GM19452 (cell line): Measurements from ENCODE around the gene ITPK1.
A peak's percentile ranks its signal among the peaks of the same experiment; 100 is the strongest.
"Not testable (repeated sequence)": the region's sequence is repeated elsewhere in the genome, so short reads cannot be mapped to it uniquely, and the experiment has no call there.

Source experiments
- ATAC-seq: cut with Tn5 transposase; IDR thresholded peaks from one replicate; pipeline ENCODE4 v1.9.1; 2021; ENCODE audit not compliant: unreplicated experiment

ITPK1 gene

DNA sequence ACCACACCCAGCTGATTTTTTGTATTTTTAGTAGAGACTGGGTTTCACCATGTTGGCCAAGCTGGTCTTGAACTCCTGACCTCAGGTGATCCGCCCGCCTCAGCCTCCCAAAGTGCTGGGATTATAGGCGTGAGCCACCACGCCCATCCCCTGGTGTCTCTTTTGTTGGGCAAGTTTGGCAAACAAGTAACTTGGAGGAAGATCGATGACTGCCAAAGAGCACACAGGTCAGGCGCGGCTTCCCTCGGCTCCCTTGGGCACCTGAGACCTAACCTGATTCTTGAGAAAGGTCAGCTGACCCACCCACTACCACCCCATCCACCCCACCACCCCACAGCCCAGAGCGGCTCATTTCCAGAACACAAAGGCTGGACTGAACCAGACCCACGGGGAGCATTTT lies 9.9 kb downstream of the ITPK1 start:
- ATAC-seq = not testable (repeated sequence)

DNA sequence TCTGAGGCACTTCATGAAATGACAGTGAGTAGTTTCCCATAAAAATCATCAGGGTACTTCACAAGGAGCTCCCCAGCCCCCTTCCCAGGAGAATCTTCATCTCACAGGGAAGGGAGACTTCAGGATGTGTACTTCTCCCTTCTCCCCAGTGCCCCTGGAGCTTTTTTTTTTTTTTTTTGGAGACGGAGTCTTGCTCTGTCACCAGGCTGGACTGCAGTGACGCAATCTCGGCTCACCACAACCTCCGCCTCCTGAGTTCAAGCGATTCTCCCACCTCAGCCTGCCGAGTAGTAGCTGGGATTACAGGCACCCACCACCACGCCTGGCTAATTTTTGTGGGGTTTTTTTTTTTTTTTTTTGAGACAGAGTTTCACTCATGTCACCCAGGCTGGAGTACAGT lies 10.4 kb downstream of the ITPK1 start:
- no peak for ATAC-seq

DNA sequence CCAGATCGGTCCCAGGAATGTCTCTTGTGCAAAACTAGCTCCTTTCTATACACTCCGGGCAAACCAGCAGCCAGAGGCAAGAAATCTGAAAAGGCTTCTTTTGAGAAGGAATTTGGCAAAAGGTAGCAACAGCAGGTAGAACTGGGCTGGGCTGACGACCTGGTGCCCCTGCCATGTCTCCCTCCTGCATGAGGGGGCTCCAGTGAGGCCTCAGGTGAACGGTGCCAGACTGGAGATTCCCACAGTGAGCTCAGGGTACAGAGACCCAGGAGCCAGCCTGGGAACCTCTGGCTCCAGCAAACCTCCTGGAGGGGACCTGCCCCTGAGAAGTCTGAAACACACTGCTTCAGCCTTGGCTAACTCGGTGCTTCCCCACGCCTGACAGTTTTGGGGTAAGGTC lies 10.8 kb downstream of the ITPK1 start:
- no peak for ATAC-seq

DNA sequence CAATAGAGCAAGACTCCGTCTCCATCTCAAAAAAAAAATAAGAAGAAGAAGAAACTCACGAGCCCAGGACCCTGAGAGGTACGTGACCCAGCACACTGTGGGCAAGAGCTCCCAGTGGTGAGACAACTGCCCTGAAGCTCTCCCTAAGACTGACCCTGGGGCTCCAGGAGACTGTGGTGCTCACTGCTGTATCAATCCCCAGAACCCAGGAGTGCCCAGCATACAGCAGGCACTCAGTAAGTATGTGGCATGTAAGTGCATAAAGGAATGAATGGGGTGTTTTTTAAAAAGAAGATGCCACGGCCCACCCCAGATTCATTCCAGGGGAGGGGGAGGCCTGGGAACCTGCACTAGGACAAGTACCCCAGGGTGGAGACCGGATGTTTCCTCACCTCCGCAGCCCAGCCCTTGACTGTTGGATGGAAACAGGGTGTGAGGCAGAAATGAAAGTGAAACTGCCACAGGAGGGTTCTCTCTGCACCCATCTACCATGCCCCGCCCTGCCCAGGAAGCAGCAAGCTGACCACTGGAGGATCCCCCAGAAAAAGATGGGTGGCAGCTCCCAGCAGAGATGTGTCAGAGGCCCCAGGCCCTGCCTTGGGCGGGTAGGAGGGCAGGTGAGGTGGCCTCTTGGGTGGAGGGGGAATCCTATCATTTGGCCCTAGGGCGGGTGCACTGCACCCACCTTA lies 12.2 kb downstream of the ITPK1 start:
- ATAC-seq = peak; percentile 98

DNA sequence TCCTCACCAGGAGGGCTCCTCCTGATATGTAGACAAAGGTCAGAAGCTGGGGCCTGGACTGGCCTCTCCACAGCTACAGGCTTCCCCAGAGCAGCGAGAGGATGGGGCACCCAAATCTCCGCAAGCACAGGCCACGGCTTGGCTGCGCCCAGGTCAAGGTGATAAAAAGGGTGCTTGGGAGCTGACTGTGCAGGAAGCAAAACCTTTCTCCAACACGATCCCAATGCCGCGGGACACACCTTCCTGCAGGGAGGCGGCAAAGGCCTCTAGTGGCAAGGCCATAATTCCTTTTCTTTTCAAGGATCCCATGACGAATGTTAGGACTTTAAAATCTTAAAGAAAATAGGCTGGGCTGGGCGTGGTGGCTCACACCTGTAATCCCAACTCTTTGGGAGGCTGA lies 13.6 kb downstream of the ITPK1 start:
- ATAC-seq = no peak

DNA sequence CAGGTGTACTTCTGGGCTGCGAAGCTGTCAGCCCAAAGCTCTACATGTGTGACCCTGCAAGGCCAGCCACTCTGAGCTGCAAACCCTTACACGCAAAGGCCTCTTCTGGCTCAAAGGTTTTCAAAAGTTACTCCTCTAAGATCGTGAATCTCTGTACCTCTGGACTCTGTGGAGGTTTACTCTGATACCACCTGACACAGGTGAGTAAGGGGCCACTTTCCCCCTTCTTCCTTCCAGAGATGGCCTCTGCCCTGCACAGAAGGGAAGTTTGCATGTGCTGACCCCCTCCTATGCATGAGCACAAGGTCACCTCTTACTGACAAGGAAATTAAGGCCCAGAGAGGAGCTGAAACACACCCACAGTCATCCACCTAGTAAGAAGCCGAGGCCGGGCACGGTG lies 14.5 kb downstream of the ITPK1 start:
- no peak for ATAC-seq

DNA sequence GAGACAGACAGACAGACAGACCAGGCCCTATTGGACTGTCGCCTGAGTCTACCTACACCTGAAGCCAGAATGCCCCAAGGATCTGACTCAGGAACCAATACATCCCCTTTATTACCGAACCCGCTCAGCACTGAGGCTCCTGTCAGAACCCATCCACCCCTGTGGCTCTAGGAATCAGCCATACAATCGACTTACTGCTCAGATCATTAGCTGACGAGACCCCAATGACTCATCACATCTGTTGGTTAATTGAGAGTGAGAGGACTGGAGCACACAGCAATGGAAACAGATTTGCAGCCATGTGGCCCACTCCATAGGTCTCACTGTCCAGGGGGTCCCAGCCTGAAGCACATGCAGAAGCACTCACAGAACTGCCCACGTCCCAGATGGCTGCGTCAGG lies 15.2 kb downstream of the ITPK1 start:
- no peak for ATAC-seq

DNA sequence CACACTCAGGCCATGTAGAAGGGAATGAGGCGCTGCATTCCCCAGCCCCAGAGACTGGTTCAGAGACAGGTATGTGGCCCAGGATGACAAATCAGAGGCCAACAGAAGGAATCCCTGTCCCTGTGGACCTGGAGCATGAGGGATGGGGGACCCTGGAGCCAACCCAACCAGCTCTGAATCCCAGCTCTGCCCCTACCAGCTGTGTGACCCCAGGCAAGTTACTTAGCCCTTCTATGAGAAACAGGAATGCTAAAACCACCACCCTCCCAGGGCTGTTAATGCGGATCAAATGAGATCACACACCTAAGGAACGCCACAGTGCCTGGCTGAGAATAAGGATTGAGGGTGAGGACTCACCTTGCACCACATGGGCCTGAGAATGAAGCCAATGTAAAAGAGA lies 15.6 kb downstream of the ITPK1 start:
- ATAC-seq = no peak

DNA sequence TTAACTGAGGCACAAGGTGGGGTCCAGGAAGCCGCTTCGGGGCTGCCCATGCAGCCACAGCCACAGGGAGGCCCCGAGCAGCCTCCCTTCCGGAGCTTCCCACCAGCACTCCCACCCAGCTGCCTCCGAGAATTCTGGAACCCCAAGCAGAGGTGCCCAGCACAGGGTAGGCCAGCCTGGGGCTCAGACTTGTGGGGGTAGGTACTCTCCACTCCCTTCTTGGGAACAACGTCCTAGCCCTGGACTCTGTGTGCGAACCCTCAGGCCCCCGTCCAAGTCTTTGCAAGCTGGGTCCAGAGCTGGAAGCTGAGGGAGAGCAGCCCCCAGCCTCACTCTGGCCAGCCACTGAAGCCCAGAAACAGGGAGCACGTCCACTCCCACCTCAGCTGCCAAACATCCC lies 16.1 kb downstream of the ITPK1 start:
- ATAC-seq = no peak

DNA sequence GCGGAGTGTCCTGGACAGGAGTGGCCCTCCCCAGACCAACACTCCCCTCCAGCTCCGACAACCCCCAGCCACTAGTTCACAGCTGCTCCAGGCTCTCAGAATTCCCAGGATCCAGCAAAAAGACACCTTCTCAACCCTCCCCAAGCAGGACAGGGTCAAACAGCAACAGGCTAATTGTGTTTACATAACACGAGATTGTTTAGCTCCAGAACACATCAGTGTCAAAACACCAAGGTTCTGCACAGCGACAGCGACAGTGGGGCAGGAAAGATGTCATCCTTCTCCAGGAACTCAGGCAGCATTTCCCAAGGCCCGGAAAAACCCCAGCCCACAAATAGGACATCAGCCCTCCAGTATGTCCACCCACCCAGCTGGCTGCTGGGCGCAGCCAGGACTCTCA lies 16.5 kb downstream of the ITPK1 start:
- ATAC-seq = no peak

DNA sequence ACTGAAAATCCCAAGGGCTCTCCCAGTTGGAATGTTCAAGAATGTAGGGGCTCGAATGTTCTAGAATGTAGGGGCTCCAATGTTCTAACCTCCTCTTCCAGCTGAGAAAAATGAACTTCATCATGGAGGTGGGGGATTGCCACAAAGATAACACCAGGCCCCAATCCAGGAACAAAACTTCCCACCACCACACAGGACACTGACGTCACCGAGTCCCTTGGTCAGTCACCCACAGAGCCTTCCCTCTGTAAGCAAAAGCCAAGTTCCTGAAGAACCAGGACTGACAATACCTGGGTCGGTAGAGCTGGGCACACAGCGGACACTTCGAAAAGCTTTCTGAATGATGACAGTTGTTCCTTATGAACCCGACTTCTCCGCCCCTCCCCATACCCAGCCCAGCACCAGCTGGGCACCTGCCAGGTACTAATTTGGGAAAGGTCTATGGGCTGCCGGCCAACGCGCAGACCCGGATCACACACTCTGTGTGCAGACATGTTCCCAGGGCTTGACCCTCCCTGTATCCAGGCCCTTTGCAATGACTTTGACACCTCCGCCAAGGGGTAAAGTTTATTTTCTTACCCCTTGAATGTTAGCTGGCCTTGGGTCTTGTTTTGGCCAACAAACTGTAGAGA lies 18.9 kb downstream of the ITPK1 start:
- ATAC-seq = no peak

DNA sequence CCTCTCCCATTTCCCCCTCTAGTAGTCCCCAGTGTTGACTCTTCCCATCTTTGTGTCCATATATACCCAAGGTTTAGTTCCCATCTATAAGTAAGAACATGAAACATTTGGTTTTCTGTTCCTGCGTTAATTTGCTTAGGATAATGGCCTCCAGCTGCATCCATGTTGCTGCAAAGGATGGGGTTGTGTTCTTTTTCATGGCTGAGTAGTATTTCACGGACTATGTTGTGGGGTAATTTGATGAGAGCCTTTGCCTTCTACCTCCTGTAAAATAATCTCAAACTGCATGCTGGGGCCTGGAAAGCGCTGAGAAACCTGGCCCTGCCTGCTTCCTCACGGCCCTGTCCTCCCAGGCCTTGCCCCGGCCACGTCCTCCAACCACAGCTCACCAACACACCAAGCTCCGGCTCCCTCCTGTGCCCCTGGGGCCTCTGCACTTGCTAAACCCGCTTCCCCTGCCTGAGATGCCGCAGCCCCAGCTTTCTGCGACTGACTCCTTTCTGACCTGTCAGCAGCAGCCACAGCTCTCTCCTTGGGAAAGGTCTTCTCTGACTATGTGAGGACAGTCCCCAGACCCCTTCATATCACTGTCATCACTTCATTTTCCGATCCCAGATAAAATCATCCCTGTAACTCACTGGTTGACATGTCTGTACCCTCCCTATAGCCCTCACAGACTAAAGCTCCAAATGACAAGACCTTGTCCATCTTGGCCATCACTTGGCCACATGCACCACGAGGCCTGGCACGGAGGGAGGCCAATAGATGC lies 19.8 kb downstream of the ITPK1 start:
- no peak for ATAC-seq

DNA sequence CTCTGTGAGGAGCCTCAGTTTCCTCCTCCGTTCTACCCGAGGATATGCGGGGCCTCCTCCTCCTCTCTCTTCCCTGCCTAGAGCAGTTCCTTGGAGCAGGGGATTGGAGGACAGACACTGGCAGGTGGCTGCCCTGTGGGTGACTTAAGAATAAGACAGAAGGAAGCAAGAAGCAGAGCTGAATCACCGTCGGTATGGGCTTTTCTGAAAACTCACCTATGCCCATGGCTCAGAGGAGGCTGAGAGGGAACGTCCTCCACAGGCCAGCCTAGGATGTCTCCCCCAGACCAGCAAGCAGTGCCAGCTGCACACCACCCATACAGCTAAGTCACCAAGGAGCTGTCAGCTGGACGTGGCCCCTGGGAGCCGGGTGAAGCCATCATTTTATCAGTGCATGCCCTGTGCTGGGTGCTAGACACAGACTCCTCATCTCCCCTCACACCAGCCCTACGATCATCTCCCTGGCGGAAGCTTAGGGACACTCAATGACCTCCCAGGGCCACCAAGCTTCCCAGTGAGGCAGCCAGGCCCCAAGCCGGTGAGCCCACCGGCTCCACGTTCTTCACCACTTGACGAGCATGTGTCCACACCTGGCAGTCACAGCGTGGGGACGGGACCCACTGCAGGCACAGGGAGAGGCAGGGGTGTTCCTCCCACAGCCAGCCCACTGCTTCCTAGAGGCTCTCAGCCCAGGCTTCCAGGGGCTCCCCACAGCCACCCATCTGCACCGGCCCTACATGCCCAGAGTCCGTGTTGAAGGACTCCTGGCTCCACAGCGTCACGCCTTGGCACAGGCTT lies 21.4 kb downstream of the ITPK1 start:
- ATAC-seq = no peak

DNA sequence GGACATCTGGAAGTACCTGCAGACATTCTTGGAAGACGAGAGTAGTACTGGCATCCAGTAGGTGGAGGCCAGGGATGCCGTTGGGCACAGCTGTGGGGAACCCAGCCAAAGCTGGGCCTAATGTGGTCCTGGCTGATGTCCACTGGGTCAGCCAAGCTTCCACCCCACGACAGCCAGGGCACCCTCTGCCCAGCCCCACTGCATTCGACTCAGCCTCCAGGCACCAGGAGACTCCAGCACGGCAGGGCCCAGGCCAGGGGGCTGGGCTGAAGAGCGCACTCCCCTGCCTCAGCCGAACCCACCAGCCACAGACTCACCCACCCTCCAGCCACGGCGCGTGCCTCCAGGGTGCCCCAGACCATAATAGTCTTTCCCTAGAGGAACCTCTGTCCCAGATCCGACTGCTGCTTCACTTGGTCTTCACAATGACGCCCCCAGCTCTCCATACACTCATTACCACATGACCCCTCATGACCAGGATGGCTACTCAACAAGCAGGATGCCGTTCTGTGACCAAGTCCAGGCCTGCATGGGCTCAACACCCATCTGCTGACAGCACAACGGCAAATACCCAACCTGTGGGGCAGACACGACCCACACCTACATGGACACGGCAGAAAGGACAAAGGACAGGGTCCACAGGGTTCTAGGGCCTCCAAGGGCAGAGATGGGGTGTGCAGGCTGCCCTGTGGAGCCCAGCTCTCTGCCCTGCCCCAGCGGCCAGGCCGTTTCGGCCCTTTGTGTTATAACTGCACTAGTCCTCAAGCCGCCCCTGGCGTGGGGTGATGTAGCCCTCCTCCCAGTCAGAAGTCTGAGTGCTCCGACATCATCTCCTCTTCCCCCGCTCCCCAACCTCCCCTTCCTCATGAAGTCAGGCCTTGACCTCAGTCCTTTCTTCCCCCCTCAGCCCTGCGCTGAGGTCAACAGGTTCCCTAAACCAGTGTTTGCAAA lies 22.8 kb downstream of the ITPK1 start:
- ATAC-seq = no peak

DNA sequence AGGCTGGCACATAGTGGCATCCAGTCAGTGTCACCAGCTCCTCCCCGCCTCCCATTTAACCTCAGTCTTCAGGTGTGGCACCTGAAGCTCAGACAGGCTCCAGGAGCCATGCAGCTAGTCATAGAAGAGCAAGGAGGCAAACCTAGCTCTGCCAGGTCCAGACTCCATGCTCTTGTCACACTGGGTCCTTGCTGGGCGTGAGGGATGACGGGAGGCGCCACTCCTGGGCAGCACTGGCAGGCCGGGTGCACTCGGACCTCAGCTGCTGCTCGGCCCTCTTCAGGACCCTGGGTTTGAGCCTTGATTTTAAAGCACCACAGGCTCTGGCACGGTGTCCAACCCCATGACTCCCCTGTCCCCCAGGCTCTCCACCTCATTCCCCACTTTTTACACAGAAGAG lies 24.1 kb downstream of the ITPK1 start:
- no peak for ATAC-seq

DNA sequence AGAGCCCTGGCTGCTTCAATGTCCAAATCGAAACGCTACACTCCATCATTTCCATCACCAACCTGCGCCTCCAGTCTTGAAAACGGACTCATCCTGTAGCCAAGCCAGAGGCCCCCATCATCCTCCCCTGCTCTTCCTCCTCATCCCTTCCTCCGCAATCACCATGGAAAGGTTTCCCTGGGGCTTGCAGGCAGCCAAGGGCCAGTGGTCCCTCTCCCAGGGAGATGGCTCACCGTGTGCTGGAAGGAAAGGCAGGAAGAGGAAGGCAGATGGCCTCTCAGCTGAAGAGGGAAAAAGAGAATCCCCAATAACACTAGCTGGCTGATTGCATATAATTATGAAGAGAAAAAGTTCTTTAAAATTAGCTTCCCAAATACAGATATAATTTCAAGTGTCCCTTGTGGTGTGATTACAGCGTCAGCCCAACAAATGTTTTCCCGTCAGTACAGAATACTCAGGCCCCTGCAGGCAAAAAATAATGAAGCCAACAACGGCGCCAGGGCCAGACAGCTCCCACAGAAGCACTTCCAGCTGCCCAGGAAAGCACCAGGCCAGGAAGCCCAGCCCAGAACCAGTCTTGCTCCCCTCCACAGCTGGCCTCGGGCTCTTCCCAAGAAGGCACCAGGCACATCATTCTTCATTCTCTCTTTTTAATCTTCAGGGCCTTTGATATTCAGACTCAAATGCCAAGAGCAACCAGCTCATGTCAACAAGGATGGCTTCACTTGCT lies 24.7 kb downstream of the ITPK1 start:
- no peak for ATAC-seq

DNA sequence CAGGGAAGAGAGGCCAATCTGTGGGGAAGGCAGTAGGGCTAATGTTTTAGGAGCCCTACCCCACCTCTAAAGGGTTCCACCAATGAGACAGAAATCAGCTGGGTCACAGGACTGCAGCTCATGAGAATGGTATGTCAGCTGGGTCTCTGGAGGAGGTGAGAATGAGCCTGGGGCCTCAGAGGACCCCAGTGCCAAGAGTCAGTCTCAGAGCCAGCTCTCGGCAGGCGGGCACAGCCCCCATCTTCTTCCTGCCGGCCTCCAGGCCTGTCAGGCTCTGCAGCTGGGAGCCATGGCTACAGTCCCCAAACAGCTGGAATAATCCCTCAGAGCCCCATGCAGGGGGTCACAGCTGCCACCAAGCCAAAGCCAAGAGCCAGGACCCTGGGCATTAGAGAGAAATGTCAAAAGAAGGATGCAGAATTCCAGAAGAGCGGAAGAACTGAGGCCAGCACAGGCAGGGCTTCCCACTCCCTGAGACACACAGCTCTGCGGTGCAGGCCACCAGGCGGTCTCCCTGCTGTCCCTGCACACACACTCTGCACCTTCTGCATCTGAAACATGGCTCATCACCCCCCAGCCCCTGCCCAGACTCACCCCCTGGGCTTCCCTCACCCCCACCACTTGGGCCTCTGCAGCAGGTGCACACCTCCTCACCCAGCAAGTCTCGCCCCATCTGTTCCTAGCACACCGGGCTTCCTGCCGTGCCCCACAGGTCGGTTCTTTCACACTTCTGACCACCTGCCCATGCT lies 26.0 kb downstream of the ITPK1 start:
- ATAC-seq = no peak

DNA sequence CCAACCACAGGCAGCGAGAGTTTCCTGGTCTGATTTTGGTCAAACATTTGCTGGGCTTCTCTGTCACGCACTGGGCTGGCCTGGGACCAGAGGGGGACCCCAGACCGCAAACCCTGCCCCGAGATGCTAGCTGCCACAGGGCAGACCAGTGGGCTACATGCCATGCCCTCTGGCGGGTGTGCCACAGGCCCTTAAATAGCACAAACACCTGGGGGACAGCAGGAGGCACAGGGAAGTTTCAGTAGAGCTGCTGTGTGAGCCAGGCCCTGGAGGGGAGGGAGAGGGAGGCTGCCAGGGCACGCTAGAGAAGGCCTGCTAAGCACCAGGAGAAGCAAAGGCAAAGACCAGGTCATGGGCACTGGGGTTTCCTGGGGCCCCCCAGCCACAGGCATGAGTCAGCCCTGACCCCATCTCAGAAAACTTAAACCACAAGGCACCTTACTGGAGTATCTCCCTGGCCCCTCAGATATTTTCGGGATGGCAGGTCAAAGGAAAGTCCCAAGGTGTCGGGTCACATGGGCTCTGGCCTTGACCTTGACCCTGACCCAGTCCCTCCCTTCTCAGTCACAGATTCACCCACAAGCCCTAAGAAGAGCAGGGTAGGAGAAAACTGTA lies 29.2 kb downstream of the ITPK1 start:
- ATAC-seq = peak; percentile 69

DNA sequence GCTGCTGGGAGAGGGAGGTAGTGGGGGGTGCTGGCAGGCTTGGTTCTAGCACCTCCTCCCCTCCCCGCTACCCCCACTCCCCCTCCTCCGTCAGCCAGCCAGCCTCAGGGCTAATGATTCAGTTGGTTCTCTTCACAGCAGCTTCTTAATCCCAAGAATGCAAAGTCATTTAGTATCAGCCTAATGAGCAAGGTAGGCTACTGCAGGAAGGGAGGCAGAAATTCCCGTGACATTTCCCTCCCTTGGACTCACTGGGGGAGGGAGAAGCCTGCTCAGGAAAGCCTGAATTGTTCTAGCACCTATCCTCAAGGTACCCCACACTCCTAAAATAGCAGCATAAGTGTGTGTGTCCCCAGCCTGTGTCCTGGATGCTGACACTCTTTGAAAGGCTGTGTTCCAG lies 29.8 kb downstream of the ITPK1 start:
- no peak for ATAC-seq
